GM12878 (cell line): Measurements from ENCODE around the gene SNAP47. TPM values are rescaled to one million over a fixed set of nuclear protein-coding genes. Genes with fewer than 3 reads are reported as not detected.

Experiments used
- ATAC-seq: fragments of 200-7000 bp; cut with Tn5 transposase; 3 replicates; pipeline ENCODE4 v1.9.1; 2020; ENCODE audit warnings: mild to moderate bottlenecking, moderate library complexity
- BruUV-seq: library from RNA; stranded (reverse); fragments of 400-500 nt; replicated peaks from 2 replicates; lab custom pipeline; 2021; lab: Mats Ljungman, UMichigan
- CTCF ChIA-PET: fragments of 300-600 bp; sonication (Branson Sonifier 250); formaldehyde crosslinking; extraction: SDS; loops from one replicate; lab custom pipeline; 2021; ENCODE audit warnings: inconsistent platforms; lab: Yijun Ruan, JAX
- POLR2A ChIA-PET: fragments of 350-600 bp; formaldehyde crosslinking; extraction: SDS; loops from one replicate; lab custom pipeline; 2021; ENCODE audit warnings: inconsistent platforms; lab: Charles Lee
- RAD21 ChIA-PET: fragments of 300-600 bp; sonication (Branson Sonifier 250); formaldehyde crosslinking; loops from one replicate; lab custom pipeline; 2023; ENCODE audit warnings: antibody characterized with exemption; ENCODE audit not compliant: unreplicated experiment; lab: Charles Lee
- SMC1A ChIA-PET: fragments of 300-600 bp; sonication (Branson Sonifier 250); formaldehyde crosslinking; loops from one replicate; lab custom pipeline; 2023; ENCODE audit not compliant: unreplicated experiment, uncharacterized antibody; lab: Charles Lee
- DNase-seq: peaks from one replicate; pipeline ENCODE4 v3.0.0-alpha.2; 2011; ENCODE audit warnings: low read depth, low spot score
- FAIRE-seq: peaks from 3 replicates; lab custom pipeline; 2011; peaks lifted over from hg19 to GRCh38; lab: Jason Lieb, UNC
- H2AFZ ChIP-seq: 2 replicates; pipeline ENCODE4 v1.6.0; 2011; ENCODE audit warnings: low read depth, low read length, control low read depth; ENCODE audit not compliant: control insufficient read depth
- H3K27ac ChIP-seq: 2 replicates; pipeline ENCODE4 v1.5.1; 2011; ENCODE audit warnings: control low read depth; ENCODE audit not compliant: control insufficient read depth, insufficient read depth
- H3K27me3 ChIP-seq, 2 experiments: replicated peaks in 1 of 2; 2 replicates each; pipeline versions ENCODE4 v1.6.0 to v1.6.1; 2011; ENCODE audit warnings: low read length in 1 of 2; ENCODE audit not compliant: control insufficient read depth in 2 of 2, insufficient read depth in 2 of 2
- H3K36me3 ChIP-seq, 2 experiments: 2 replicates each; pipeline ENCODE4 v1.5.1; 2011; ENCODE audit warnings: low read length in 1 of 2; ENCODE audit not compliant: control insufficient read depth in 2 of 2, insufficient read depth in 2 of 2
- H3K4me1 ChIP-seq: 2 replicates; pipeline ENCODE4 v1.6.1; 2011; ENCODE audit warnings: mild to moderate bottlenecking, low read length, moderate library complexity, mixed read lengths; ENCODE audit not compliant: control insufficient read depth, insufficient read depth
- H3K4me2 ChIP-seq: 2 replicates; pipeline ENCODE4 v1.6.0; 2011; ENCODE audit warnings: control low read depth; ENCODE audit not compliant: control insufficient read depth, insufficient read depth
- H3K4me3 ChIP-seq: fragments of 200-600 bp; sonication (generic); 2 replicates; pipeline ENCODE4 v1.5.1; 2016
- H3K79me2 ChIP-seq: 2 replicates; pipeline ENCODE4 v1.6.0; 2011; ENCODE audit warnings: low read length; ENCODE audit not compliant: control insufficient read depth, insufficient read depth
- H3K9ac ChIP-seq: 2 replicates; pipeline ENCODE4 v1.8.0; 2011; ENCODE audit warnings: low read length, control low read depth, mixed read lengths; ENCODE audit not compliant: control insufficient read depth, insufficient read depth
- H3K9me3 ChIP-seq: replicated peaks from 3 replicates; pipeline ENCODE4 v1.5.1; 2011; ENCODE audit warnings: mild to moderate bottlenecking, low read length; ENCODE audit not compliant: control insufficient read depth, insufficient read depth
- H4K20me1 ChIP-seq: 2 replicates; pipeline ENCODE4 v1.6.0; 2011; ENCODE audit not compliant: control insufficient read depth, insufficient read depth
- ATF2 ChIP-seq: IDR thresholded peaks from 2 replicates; pipeline ENCODE4 v1.6.1; 2012; ENCODE audit warnings: low read length, inconsistent platforms
- BRCA1 ChIP-seq: IDR thresholded peaks from 2 replicates; pipeline ENCODE4 v1.6.1; 2011; ENCODE audit warnings: low read depth, low read length, improper control_type of control experiment
- FOXK2 ChIP-seq: fragments of 450-650 bp; IDR thresholded peaks from 2 replicates; pipeline ENCODE4 v1.6.1; 2017; ENCODE audit warnings: mild to moderate bottlenecking, moderate library complexity
- IRF4 ChIP-seq: IDR thresholded peaks from 2 replicates; pipeline ENCODE4 v1.6.1; 2011; ENCODE audit warnings: low read depth, low read length
- LARP7 ChIP-seq: fragments of 450-650 bp; IDR thresholded peaks from 2 replicates; pipeline ENCODE4 v1.6.1; 2017; ENCODE audit warnings: mild to moderate bottlenecking
- NFXL1 ChIP-seq: fragments of 450-650 bp; IDR thresholded peaks from 2 replicates; pipeline ENCODE4 v1.6.1; 2017; ENCODE audit warnings: antibody characterized with exemption, mild to moderate bottlenecking, borderline replicate concordance
- NFYA ChIP-seq: IDR thresholded peaks from 2 replicates; pipeline ENCODE4 v1.6.1; 2011; ENCODE audit warnings: low read depth, mild to moderate bottlenecking, low read length, improper control_type of control experiment, borderline replicate concordance
- NFYB ChIP-seq: IDR thresholded peaks from 2 replicates; pipeline ENCODE4 v1.6.1; 2011; ENCODE audit warnings: low read depth, mild to moderate bottlenecking, low read length, improper control_type of control experiment, moderate library complexity; ENCODE audit not compliant: insufficient read depth
- SIX5 ChIP-seq: IDR thresholded peaks from 2 replicates; pipeline ENCODE4 v1.6.1; 2011; ENCODE audit warnings: mild to moderate bottlenecking, low read depth, low read length, moderate library complexity; ENCODE audit not compliant: severe bottlenecking
- SUPT20H ChIP-seq: IDR thresholded peaks from 2 replicates; pipeline ENCODE4 v1.6.1; 2011; ENCODE audit warnings: low read depth, mild to moderate bottlenecking, low read length, moderate library complexity, borderline replicate concordance; ENCODE audit not compliant: control insufficient read depth
- TAF1 ChIP-seq: IDR thresholded peaks from 2 replicates; pipeline ENCODE4 v1.6.1; 2011; ENCODE audit warnings: mild to moderate bottlenecking, low read depth, low read length, borderline replicate concordance
- ZNF207 ChIP-seq: fragments of 450-650 bp; IDR thresholded peaks from 2 replicates; pipeline ENCODE4 v1.6.1; 2014; ENCODE audit warnings: antibody characterized with exemption, mild to moderate bottlenecking, borderline replicate concordance
- WGBS: methylation state at CpG from one replicate; pipeline ENCODE4 v1.1.6; 2016; ENCODE audit warnings: low lambda C conversion rate; ENCODE audit not compliant: insufficient replicate concordance, insufficient coverage; ENCODE audit errors: missing lambda C conversion rate; 5-methylcytosine and 5-hydroxymethylcytosine counted together
- in situ Hi-C: fragments of 300-500 bp; cut with MboI; formaldehyde crosslinking; loops from 9 replicates; pipeline ENCODE4 v1.14.3; 2018; ENCODE audit warnings: mixed read lengths
- intact Hi-C: fragments of 100-400 bp; cut with micrococcal nuclease; formaldehyde crosslinking; loops from one replicate; pipeline ENCODE4 v1.14.2; 2022; ENCODE audit not compliant: unreplicated experiment
- polyA plus RNA-seq, 11 experiments: library from polyadenylated mRNA; depleted of rRNA in 4 of 11; unstranded in 6 of 11; stranded (reverse) in 5 of 11; fragments of >200 nt; fragmentation: Nextera tagmentation in 4 of 11; fragmentation: Illumina TruSeq in 1 of 11; extraction: Ambion mirVana in 4 of 11; extraction: Trizol in 1 of 11; gene quantifications; 1 replicate in 1 of 11; 2 replicates in 10 of 11; pipeline versions ENCODE4 v1.2.1 to v1.2.3, GENCODE V29; 2011 to 2016; ENCODE audit warnings: inconsistent platforms in 2 of 11, missing spikeins in 2 of 11, low read depth in 1 of 11
- total RNA-seq, 4 experiments: library from RNA; depleted of rRNA in 3 of 4; stranded (reverse); fragments of >200 nt in 3 of 4; fragmentation: Illumina TruSeq in 1 of 4; extraction: Trizol in 1 of 4; gene quantifications; 2 replicates each; pipeline versions ENCODE4 v1.2.1 to v1.2.3, GENCODE V29; 2013 to 2021
- TF ChIP-seq, protein P1 (sequence below): fragments of 450-650 bp; IDR thresholded peaks from 2 replicates; pipeline ENCODE4 v1.6.1; 2017; ENCODE audit warnings: borderline replicate concordance

The SNAP47 gene
- total and polyA plus RNA-seq, 10 of the 15 experiments (the other 5 are each of a cell fraction or from before 2014, with no cell fraction given), result 1.3 to 39.6 (median 25.2) TPM

- POLR2A ChIA-PET, result no interaction called here
- CTCF ChIA-PET, result interaction anchor here (0.7 to 3.8 kb wide), 9 partner anchors 9 to 403 kb away, joined by 3 to 34 read pairs (median 4); partner anchors contain the start of gene ZNF678
- in situ Hi-C loops, result loop anchor here (5.0 kb wide), 1 partner anchor 191 kb away; no protein-coding TSS in a partner anchor
- no peaks in the 10 kb centered on the region; the same call in 1 of the 2 replicates for H4K20me1 ChIP-seq
- peaks cover 7% of the 10 kb centered on the region; the same call in 2 of the 3 replicates for H3K9me3 ChIP-seq
- H3K9ac ChIP-seq, result no peak overlapping the region
- no peak overlapping the region for H3K4me3 ChIP-seq
- H3K79me2 ChIP-seq, result no peaks in the 10 kb centered on the region; the same call in none of the 2 replicates
- no peak for TF ChIP-seq IRF4
- no peak for TF ChIP-seq TAF1
- TF ChIP-seq ATF2, result no peak
- TF ChIP-seq ZNF207, result no peak
- TF ChIP-seq, protein P1, sequence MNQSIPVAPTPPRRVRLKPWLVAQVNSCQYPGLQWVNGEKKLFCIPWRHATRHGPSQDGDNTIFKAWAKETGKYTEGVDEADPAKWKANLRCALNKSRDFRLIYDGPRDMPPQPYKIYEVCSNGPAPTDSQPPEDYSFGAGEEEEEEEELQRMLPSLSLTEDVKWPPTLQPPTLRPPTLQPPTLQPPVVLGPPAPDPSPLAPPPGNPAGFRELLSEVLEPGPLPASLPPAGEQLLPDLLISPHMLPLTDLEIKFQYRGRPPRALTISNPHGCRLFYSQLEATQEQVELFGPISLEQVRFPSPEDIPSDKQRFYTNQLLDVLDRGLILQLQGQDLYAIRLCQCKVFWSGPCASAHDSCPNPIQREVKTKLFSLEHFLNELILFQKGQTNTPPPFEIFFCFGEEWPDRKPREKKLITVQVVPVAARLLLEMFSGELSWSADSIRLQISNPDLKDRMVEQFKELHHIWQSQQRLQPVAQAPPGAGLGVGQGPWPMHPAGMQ, result no peak
- TF ChIP-seq BRCA1, result no peak
- TF ChIP-seq NFXL1, result no peak
- no peak for TF ChIP-seq SIX5
- TF ChIP-seq SUPT20H, result no peak
- no peak for TF ChIP-seq FOXK2
- TF ChIP-seq NFYA, result no peak
- no peak for TF ChIP-seq LARP7
- TF ChIP-seq NFYB, result no peak
- H3K4me2 ChIP-seq, result no peak overlapping the region
- H3K27me3 ChIP-seq, result no peaks in the 10 kb centered on the region
- H3K4me1 ChIP-seq, result peaks cover 37% of the 10 kb centered on the region
- no peak overlapping the region for H3K27ac ChIP-seq
- ATAC-seq (no peak), FAIRE-seq (no peak), DNase-seq (no peak)
- SMC1A ChIA-PET, result interaction anchor here (1.5 kb wide), 1 partner anchor 192 kb away, joined by 5 read pairs; no protein-coding TSS in a partner anchor
- RAD21 ChIA-PET, result interaction anchor here (0.9 kb wide), 1 partner anchor 192 kb away, joined by 4 read pairs; no protein-coding TSS in a partner anchor
- no peak overlapping the region for H2AFZ ChIP-seq
- 79% methylated on average over 17 of the region's 17 CpGs for WGBS
- intact Hi-C loops, result loop anchor here (1.0 to 10.0 kb wide), 3 partner anchors 191 to 313 kb away; no protein-coding TSS in a partner anchor
- peaks cover 24 to 30% of the 10 kb centered on the region in 2 experiments for H3K36me3 ChIP-seq
- BruUV-seq, result no TSS peak
Observed at GRCh38 chr1:227761621-227762230, 26.5 kb downstream of the SNAP47 start.
